Keratinocyte (primary cell): ENCODE data around the gene SPATA2. TPM values are rescaled to one million over a fixed set of nuclear protein-coding genes. Genes with fewer than 3 reads are reported as not detected.

Experiments used
- DNase-seq: peaks from one replicate; pipeline ENCODE4 v3.0.0-alpha.2; 2011; ENCODE audit warnings: low read depth, missing footprints, low spot score
- FAIRE-seq: peaks from 2 replicates; lab custom pipeline; 2011; peaks lifted over from hg19 to GRCh38; lab: Jason Lieb, UNC
- H2AFZ ChIP-seq: 2 replicates; pipeline ENCODE4 v1.6.0; 2012; ENCODE audit warnings: low read length, control low read depth, inconsistent platforms; ENCODE audit not compliant: control insufficient read depth
- H3K27ac ChIP-seq: 2 replicates; pipeline ENCODE4 v1.5.1; 2011; ENCODE audit warnings: low read length; ENCODE audit not compliant: control insufficient read depth, insufficient read depth
- H3K27me3 ChIP-seq: 3 replicates; pipeline ENCODE4 v1.6.0; 2011; ENCODE audit warnings: low read length; ENCODE audit not compliant: control insufficient read depth, insufficient read depth; ENCODE audit errors: extremely low read depth
- H3K36me3 ChIP-seq, 2 experiments: 2 replicates in 1 of 2; 3 replicates in 1 of 2; pipeline ENCODE4 v1.5.1; 2011; ENCODE audit warnings: low read length in 2 of 2, mild to moderate bottlenecking in 1 of 2; ENCODE audit not compliant: control insufficient read depth in 2 of 2, insufficient read depth in 2 of 2; ENCODE audit errors: extremely low read depth in 1 of 2
- H3K4me1 ChIP-seq: 3 replicates; pipeline ENCODE4 v1.5.1; 2011; ENCODE audit warnings: low read length; ENCODE audit not compliant: control insufficient read depth, insufficient read depth; ENCODE audit errors: extremely low read depth
- H3K4me2 ChIP-seq: 3 replicates; pipeline ENCODE4 v1.6.0; 2011; ENCODE audit warnings: low read depth, low read length; ENCODE audit not compliant: control insufficient read depth, insufficient read depth; ENCODE audit errors: extremely low read depth
- H3K4me3 ChIP-seq, 3 experiments: fragments of 200-600 bp in 1 of 3; sonication (generic) in 1 of 3; 2 replicates in 2 of 3; 3 replicates in 1 of 3; pipeline ENCODE4 v1.5.1; 2011 to 2016; ENCODE audit warnings: low read length in 3 of 3, mild to moderate bottlenecking in 3 of 3, control low read depth in 2 of 3, inconsistent platforms in 1 of 3, low read depth in 1 of 3, mixed read lengths in 1 of 3, mixed run types in 1 of 3, moderate library complexity in 1 of 3; ENCODE audit not compliant: control insufficient read depth in 2 of 3, insufficient read depth in 2 of 3; ENCODE audit errors: extremely low read depth in 1 of 3
- H3K79me2 ChIP-seq: 2 replicates; pipeline ENCODE4 v1.6.0; 2012; ENCODE audit warnings: low read length; ENCODE audit not compliant: control insufficient read depth, insufficient read depth
- H3K9ac ChIP-seq: 3 replicates; pipeline ENCODE4 v1.6.0; 2011; ENCODE audit warnings: low read length; ENCODE audit not compliant: control insufficient read depth, insufficient read depth; ENCODE audit errors: extremely low read depth
- H3K9me1 ChIP-seq: 3 replicates; pipeline ENCODE4 v1.6.0; 2011; ENCODE audit warnings: low read length; ENCODE audit not compliant: control insufficient read depth, insufficient read depth; ENCODE audit errors: extremely low read depth
- H3K9me3 ChIP-seq: 2 replicates; pipeline ENCODE4 v1.5.1; 2012; ENCODE audit warnings: low read depth, low read length; ENCODE audit not compliant: control insufficient read depth
- H4K20me1 ChIP-seq: 3 replicates; pipeline ENCODE4 v1.6.0; 2011; ENCODE audit warnings: low read length; ENCODE audit not compliant: control insufficient read depth, insufficient read depth; ENCODE audit errors: extremely low read depth
- EZH2 ChIP-seq: IDR thresholded peaks from one replicate; pipeline ENCODE4 v1.6.1; 2012; ENCODE audit warnings: inconsistent platforms, mild to moderate bottlenecking, low read length, moderate library complexity
- dilution Hi-C: fragments of 300-500 bp; cut with MboI; formaldehyde crosslinking; loops from one replicate; pipeline ENCODE4 v1.7.0; 2020; ENCODE audit warnings: low sequenced_read_pairs; ENCODE audit not compliant: extremely low pct_ligation_motif_present
- polyA plus RNA-seq, 5 experiments: library from polyadenylated mRNA; depleted of rRNA in 3 of 5; stranded (reverse) in 3 of 5; stranded (forward) in 1 of 5; unstranded in 1 of 5; fragments of >200 nt; gene quantifications; 1 replicate in 1 of 5; 2 replicates in 3 of 5; 3 replicates in 1 of 5; pipeline versions ENCODE4 v1.2.1 to v1.2.3, GENCODE V29; 2011 to 2012; ENCODE audit warnings: missing spikeins in 2 of 5, low read depth in 1 of 5, low replicate concordance in 1 of 5
- TF ChIP-seq, protein P1 (sequence below), 3 experiments: IDR thresholded peaks in 1 of 3; conservative IDR thresholded peaks in 1 of 3; optimal IDR thresholded peaks in 1 of 3; 2 replicates in 2 of 3; 3 replicates in 1 of 3; pipeline versions ENCODE3 to v1.5.1; 2011; ENCODE audit warnings: low read length in 3 of 3, mild to moderate bottlenecking in 3 of 3, moderate library complexity in 2 of 3, control low read depth in 1 of 3, inconsistent platforms in 1 of 3; ENCODE audit not compliant: insufficient read depth in 2 of 3; ENCODE audit errors: extremely low read depth in 1 of 3

The SPATA2 gene
- polyA plus RNA-seq, 1 donor (not counting 4 experiments of a cell fraction or from before 2014, with no cell fraction given): 3.2 TPM

GRCh38 chr20:49919009-49919408 is 3.7 kb upstream of the SPATA2 start:
- Histone ChIP-seq H2AFZ (no peak overlapping the region), H3K4me3 (no peak overlapping the region), H3K4me1 (peaks cover 15% of the 10 kb centered on the region), H3K36me3 (no peaks in the 10 kb centered on the region), H3K9me3 (no peaks in the 10 kb centered on the region), H3K9ac (no peak overlapping the region), H3K27ac (no peak overlapping the region), H3K79me2 (peaks cover 13% of the 10 kb centered on the region), H3K27me3 (no peaks in the 10 kb centered on the region), H3K9me1 (no peaks in the 10 kb centered on the region), H4K20me1 (no peaks in the 10 kb centered on the region), H3K4me2 (no peak overlapping the region)
- DNase-seq (no peak), FAIRE-seq (no peak)
- dilution Hi-C loops: no loop called here
- TF ChIP-seq, protein P1, sequence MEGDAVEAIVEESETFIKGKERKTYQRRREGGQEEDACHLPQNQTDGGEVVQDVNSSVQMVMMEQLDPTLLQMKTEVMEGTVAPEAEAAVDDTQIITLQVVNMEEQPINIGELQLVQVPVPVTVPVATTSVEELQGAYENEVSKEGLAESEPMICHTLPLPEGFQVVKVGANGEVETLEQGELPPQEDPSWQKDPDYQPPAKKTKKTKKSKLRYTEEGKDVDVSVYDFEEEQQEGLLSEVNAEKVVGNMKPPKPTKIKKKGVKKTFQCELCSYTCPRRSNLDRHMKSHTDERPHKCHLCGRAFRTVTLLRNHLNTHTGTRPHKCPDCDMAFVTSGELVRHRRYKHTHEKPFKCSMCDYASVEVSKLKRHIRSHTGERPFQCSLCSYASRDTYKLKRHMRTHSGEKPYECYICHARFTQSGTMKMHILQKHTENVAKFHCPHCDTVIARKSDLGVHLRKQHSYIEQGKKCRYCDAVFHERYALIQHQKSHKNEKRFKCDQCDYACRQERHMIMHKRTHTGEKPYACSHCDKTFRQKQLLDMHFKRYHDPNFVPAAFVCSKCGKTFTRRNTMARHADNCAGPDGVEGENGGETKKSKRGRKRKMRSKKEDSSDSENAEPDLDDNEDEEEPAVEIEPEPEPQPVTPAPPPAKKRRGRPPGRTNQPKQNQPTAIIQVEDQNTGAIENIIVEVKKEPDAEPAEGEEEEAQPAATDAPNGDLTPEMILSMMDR (optimal IDR thresholded peaks at IDR 0.05 in 1 of 3, IDR thresholded peaks at IDR 0.05 in 1 of 3, conservative IDR thresholded peaks at IDR 0.05 in 1 of 3; ENCODE audit: extremely low read depth in 1 of 3, insufficient read depth in 2 of 3, low read length in 3 of 3): no peak
- TF ChIP-seq EZH2: no peak

DNA sequence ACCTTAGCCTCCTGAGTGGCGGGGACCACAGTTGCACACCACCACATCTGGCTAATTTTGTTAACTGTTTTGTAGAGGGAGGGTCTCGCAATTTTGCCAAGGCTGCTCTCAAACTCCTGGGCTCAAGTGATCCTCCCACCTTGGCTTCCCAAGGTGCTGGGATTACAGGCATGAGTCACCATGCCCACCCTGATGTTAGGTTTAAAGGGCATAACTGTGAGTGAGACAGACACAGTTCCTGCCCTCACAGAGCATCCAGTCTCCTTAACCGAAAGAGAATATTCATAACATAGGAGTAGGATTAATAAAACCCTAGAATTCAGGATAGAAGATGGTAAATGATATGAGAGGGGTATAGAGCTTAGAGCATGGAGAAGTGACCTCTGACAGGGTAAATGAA is 3.1 kb upstream of the SPATA2 start:
- H3K4me3 ChIP-seq: no peak overlapping the region
- peaks cover 2% of the 10 kb centered on the region for H3K9me1 ChIP-seq
- H3K4me2 ChIP-seq: no peak overlapping the region
- H3K36me3 ChIP-seq: peaks cover 0 to 1% of the 10 kb centered on the region in 2 experiments
- no peak overlapping the region for H2AFZ ChIP-seq
- H3K27ac ChIP-seq: no peak overlapping the region
- no peak overlapping the region for H3K9ac ChIP-seq
- dilution Hi-C loops: no loop called here
- FAIRE-seq (no peak), DNase-seq (no peak)
- peaks cover 21% of the 10 kb centered on the region for H3K4me1 ChIP-seq
- H3K79me2 ChIP-seq: peaks cover 18% of the 10 kb centered on the region
- TF ChIP-seq, protein P1 (optimal IDR thresholded peaks at IDR 0.05 in 1 of 3, IDR thresholded peaks at IDR 0.05 in 1 of 3, conservative IDR thresholded peaks at IDR 0.05 in 1 of 3; ENCODE audit: extremely low read depth in 1 of 3, insufficient read depth in 2 of 3, low read length in 3 of 3): no peak
- TF ChIP-seq EZH2: no peak
- no peaks in the 10 kb centered on the region for H3K9me3 ChIP-seq
- H4K20me1 ChIP-seq: no peaks in the 10 kb centered on the region
- no peaks in the 10 kb centered on the region for H3K27me3 ChIP-seq
